Natural killer cell (primary cell): ENCODE results near the gene MTR. TPM values are rescaled to one million over a fixed set of nuclear protein-coding genes. Genes with fewer than 3 reads are reported as not detected.

ENCODE experiments used
- ATAC-seq, 3 donors: fragments of 150-1000 bp in 2 of 3; fragments of 200-7000 bp in 1 of 3; cut with Tn5 transposase; 1 replicate in 1 of 3; 2 replicates in 2 of 3; pipeline ENCODE4 v1.10.0; 2021; ENCODE audit warnings: mild to moderate bottlenecking in 2 of 3, moderate library complexity in 2 of 3
- DNase-seq, 2 donors: peaks; one replicate each; pipeline versions ENCODE4 v3.0.0 to v3.0.0-alpha.2; 2013 to 2021; ENCODE audit warnings: mixed read lengths in 1 of 2
- H3K27ac ChIP-seq: one replicate; pipeline ENCODE4 v1.5.1; 2013; ENCODE audit warnings: mild to moderate bottlenecking, low read length
- H3K27me3 ChIP-seq: one replicate; pipeline ENCODE4 v1.6.1; 2013; ENCODE audit warnings: low read length; ENCODE audit not compliant: control insufficient read depth, insufficient read depth
- H3K36me3 ChIP-seq: one replicate; pipeline ENCODE4 v1.6.1; 2013; ENCODE audit warnings: low read length; ENCODE audit not compliant: control insufficient read depth, insufficient read depth
- H3K4me1 ChIP-seq: one replicate; pipeline ENCODE4 v1.6.1; 2013; ENCODE audit warnings: low read length; ENCODE audit not compliant: control insufficient read depth, insufficient read depth
- H3K4me3 ChIP-seq: one replicate; pipeline ENCODE4 v1.5.1; 2013; ENCODE audit warnings: low read length
- H3K9me3 ChIP-seq: one replicate; pipeline ENCODE4 v1.6.1; 2013; ENCODE audit warnings: low read length; ENCODE audit not compliant: control insufficient read depth, insufficient read depth
- H3K27ac Mint-ChIP-seq, 2 donors: one replicate each; pipeline ENCODE4 v1.8.0; 2022; ENCODE audit warnings: mild to moderate bottlenecking in 2 of 2, mixed read lengths in 2 of 2, moderate library complexity in 1 of 2
- H3K27me3 Mint-ChIP-seq, 2 donors: one replicate each; pipeline ENCODE4 v1.8.0; 2022; ENCODE audit warnings: low read depth in 2 of 2, mixed read lengths in 2 of 2
- H3K36me3 Mint-ChIP-seq: one replicate; pipeline ENCODE4 v1.8.0; 2022; ENCODE audit warnings: mixed read lengths
- H3K4me1 Mint-ChIP-seq, 2 donors: one replicate each; pipeline ENCODE4 v1.8.0; 2022; ENCODE audit warnings: mixed read lengths in 2 of 2
- H3K4me3 Mint-ChIP-seq: one replicate; pipeline ENCODE4 v1.8.0; 2022; ENCODE audit warnings: mild to moderate bottlenecking, moderate library complexity, mixed read lengths
- H3K9me3 Mint-ChIP-seq, 2 donors: one replicate each; pipeline ENCODE4 v1.8.0; 2022; ENCODE audit warnings: mixed read lengths in 2 of 2
- CTCF ChIP-seq: fragments of 200-600 bp; IDR thresholded peaks from one replicate; pipeline ENCODE4 v1.8.0; 2022; ENCODE audit warnings: antibody characterized with exemption
- WGBS: methylation state at CpG from one replicate; pipeline ENCODE4 v1.1.7; 2013; ENCODE audit warnings: missing lambda C conversion rate; ENCODE audit not compliant: insufficient coverage; 5-methylcytosine and 5-hydroxymethylcytosine counted together
- intact Hi-C: fragments of 100-400 bp; cut with micrococcal nuclease; formaldehyde crosslinking; loops from one replicate; pipeline ENCODE4 v1.14.2; 2022
- total RNA-seq, 4 donors: library from RNA; stranded (reverse); fragments of 120-200 nt in 1 of 4; gene quantifications; one replicate each; pipeline versions ENCODE4 v1.2.3 to v1.2.4, GENCODE V29; 2013 to 2022

Gene MTR
- total RNA-seq, 3 donors from 2014 or later (not counting 1 experiment from before 2014, with no cell fraction given) = 28.4 to 41.1 (median 38.4) TPM

- no peak overlapping the region for H3K27ac ChIP-seq
- no peak overlapping the region for H3K27ac Mint-ChIP-seq
- no peak overlapping the region for H3K4me3 ChIP-seq
- peaks cover 5% of the 10 kb centered on the region for H3K36me3 ChIP-seq
- peaks cover 8% of the 10 kb centered on the region for H3K4me1 ChIP-seq
- no peaks in the 10 kb centered on the region for H3K27me3 Mint-ChIP-seq
- 79% methylated on average over 4 of the region's 5 CpGs for WGBS
- no peaks in the 10 kb centered on the region for H3K36me3 Mint-ChIP-seq
- no peak overlapping the region for H3K4me3 Mint-ChIP-seq
- H3K27me3 ChIP-seq = no peaks in the 10 kb centered on the region
- ATAC-seq = no peak
- peaks cover 41 to 54% of the 10 kb centered on the region in 2 donors for H3K4me1 Mint-ChIP-seq
- intact Hi-C loops = no loop called here
- no peak for DNase-seq
- H3K9me3 Mint-ChIP-seq = no peaks in the 10 kb centered on the region
- no peak for TF ChIP-seq CTCF
- no peaks in the 10 kb centered on the region for H3K9me3 ChIP-seq
These were observed 5.0 kb downstream of the MTR start for GRCh38 chr1:236800002-236800620.

GRCh38 chr1:236800623-236801022 is 5.5 kb downstream of the MTR start:
- H3K36me3 ChIP-seq = peaks cover 6% of the 10 kb centered on the region
- H3K27me3 ChIP-seq = no peaks in the 10 kb centered on the region
- H3K4me1 ChIP-seq = peaks cover 8% of the 10 kb centered on the region
- intact Hi-C loops = no loop called here
- H3K4me3 Mint-ChIP-seq = no peak overlapping the region
- TF ChIP-seq CTCF = no peak
- H3K4me1 Mint-ChIP-seq = peaks cover 40 to 52% of the 10 kb centered on the region in 2 donors
- no peaks in the 10 kb centered on the region for H3K9me3 Mint-ChIP-seq
- DNase-seq (no peak), ATAC-seq (no peak)
- no peak overlapping the region for H3K27ac ChIP-seq
- H3K4me3 ChIP-seq = no peak overlapping the region
- no peak overlapping the region for H3K27ac Mint-ChIP-seq
- no peaks in the 10 kb centered on the region for H3K27me3 Mint-ChIP-seq
- no peaks in the 10 kb centered on the region for H3K9me3 ChIP-seq
- no peaks in the 10 kb centered on the region for H3K36me3 Mint-ChIP-seq

GRCh38 chr1:236802264-236802663 is 7.2 kb downstream of the MTR start:
- no peak overlapping the region for H3K4me3 ChIP-seq
- H3K27ac ChIP-seq = no peak overlapping the region
- H3K36me3 Mint-ChIP-seq = no peaks in the 10 kb centered on the region
- no peak for TF ChIP-seq CTCF
- no peaks in the 10 kb centered on the region for H3K27me3 Mint-ChIP-seq
- DNase-seq (no peak), ATAC-seq (no peak)
- 99% methylated on average over 3 of the region's 3 CpGs for WGBS
- peaks cover 23 to 36% of the 10 kb centered on the region in 2 donors for H3K4me1 Mint-ChIP-seq
- H3K9me3 ChIP-seq = no peaks in the 10 kb centered on the region
- no peaks in the 10 kb centered on the region for H3K27me3 ChIP-seq
- intact Hi-C loops = no loop called here
- no peaks in the 10 kb centered on the region for H3K9me3 Mint-ChIP-seq
- peaks cover 4% of the 10 kb centered on the region for H3K4me1 ChIP-seq
- peaks cover 12% of the 10 kb centered on the region for H3K36me3 ChIP-seq
- H3K27ac Mint-ChIP-seq = no peak overlapping the region
- H3K4me3 Mint-ChIP-seq = no peak overlapping the region

GRCh38 chr1:236806634-236807033 is 11.5 kb downstream of the MTR start:
- no peaks in the 10 kb centered on the region for H3K27me3 ChIP-seq
- no peaks in the 10 kb centered on the region for H3K4me1 ChIP-seq
- Mint-ChIP-seq H3K4me1 (peaks cover 18 to 19% of the 10 kb centered on the region in 2 donors), H3K27me3 (no peaks in the 10 kb centered on the region), H3K36me3 (peaks cover 30% of the 10 kb centered on the region), H3K4me3 (no peak overlapping the region), H3K9me3 (no peaks in the 10 kb centered on the region), H3K27ac (no peak overlapping the region)
- DNase-seq (no peak), ATAC-seq (no peak)
- H3K36me3 ChIP-seq = peaks cover 51% of the 10 kb centered on the region
- H3K4me3 ChIP-seq = no peak overlapping the region
- no peaks in the 10 kb centered on the region for H3K9me3 ChIP-seq
- TF ChIP-seq CTCF = no peak
- intact Hi-C loops = no loop called here
- no peak overlapping the region for H3K27ac ChIP-seq
- no CpG with 5 or more reads among the region's 2 CpGs for WGBS
